Measurements from ENCODE around the gene SYS1. TPM values are rescaled to one million over a fixed set of nuclear protein-coding genes. Genes with fewer than 3 reads are reported as not detected.

Gene SYS1
- polyA plus RNA-seq, 3 donors from 2014 or later, result 32.6 to 52.4 (median 47.1) TPM

DNA sequence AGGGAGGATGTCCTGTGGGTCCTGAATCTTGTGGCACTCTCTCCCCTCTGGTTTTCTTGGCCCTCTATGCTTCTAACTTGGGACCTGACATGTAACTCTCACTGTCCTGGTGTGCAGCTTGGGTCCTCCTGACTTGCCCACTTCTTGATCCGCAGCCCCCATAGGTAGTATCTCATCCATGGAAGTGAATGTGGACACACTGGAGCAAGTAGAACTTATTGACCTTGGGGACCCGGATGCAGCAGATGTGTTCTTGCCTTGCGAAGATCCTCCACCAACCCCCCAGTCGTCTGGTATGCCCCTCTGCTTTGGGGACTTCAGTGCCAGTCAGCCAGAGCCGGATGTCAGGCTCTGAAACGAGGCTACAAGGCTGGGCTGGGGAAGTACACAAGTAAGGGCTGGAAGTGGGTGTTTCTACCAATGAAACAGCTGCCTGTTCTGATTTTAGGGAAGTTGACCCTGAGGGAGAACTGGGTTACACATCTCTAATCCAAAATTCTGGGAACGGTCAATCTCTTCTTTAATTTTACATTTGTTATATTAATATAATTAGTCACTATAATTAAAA, 45.8 kb downstream of the SYS1 start:
- Mint-ChIP-seq H3K9me3 (no peaks in the 10 kb centered on the region), H3K4me3 (peak overlapping the region in 1 of 5 donors; percentile 54), H3K27me3 (ENCODE audit: low read depth in 3 of 3) (peaks cover 2 to 10% (median 4%) of the 10 kb centered on the region in 3 donors), H3K27ac (peak overlapping the region in 4 of 6 donors; percentile 53 to 76 (median 72)), H3K36me3 (peaks cover 4 to 14% (median 5%) of the 10 kb centered on the region in 3 donors), H3K4me1 (peaks cover 12 to 14% of the 10 kb centered on the region in 2 donors)
- no peak for DNase-seq

DNA sequence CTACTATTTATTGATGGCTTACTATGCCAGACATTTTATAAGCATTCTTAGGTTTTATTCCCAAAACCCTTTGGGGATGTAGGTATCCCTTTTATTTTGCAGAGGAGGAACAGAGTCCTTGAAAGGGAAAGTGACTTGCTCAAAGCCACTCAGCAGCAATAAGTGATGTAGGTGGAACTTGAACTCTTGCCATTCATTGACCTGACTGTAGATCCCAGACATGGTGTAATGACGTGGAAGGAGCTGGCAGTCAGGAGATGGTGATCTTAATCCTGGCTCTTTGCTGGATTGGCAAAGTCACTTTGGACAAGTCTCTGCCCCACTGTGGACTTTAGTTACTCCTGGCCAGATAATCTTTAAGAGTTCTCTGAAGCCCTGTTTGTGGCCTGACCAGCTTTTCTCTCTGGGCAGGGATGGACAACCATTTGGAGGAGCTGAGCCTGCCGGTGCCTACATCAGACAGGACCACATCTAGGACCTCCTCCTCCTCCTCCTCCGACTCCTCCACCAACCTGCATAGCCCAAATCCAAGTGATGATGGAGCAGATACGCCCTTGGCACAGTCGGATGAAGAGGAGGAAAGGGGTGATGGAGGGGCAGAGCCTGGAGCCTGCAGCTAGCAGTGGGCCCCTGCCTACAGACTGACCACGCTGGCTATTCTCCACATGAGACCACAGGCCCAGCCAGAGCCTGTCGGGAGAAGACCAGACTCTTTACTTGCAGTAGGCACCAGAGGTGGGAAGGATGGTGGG, 46.7 kb downstream of the SYS1 start:
- no peak for DNase-seq
- Mint-ChIP-seq H3K27me3 (ENCODE audit: low read depth in 3 of 3) (peaks cover 2 to 10% (median 4%) of the 10 kb centered on the region in 3 donors), H3K27ac (peak overlapping the region in 1 of 6 donors; percentile 39), H3K36me3 (peaks cover 4 to 14% (median 5%) of the 10 kb centered on the region in 3 donors), H3K4me3 (no peak overlapping the region), H3K4me1 (peaks cover 12 to 16% of the 10 kb centered on the region in 2 donors), H3K9me3 (no peaks in the 10 kb centered on the region)

DNA sequence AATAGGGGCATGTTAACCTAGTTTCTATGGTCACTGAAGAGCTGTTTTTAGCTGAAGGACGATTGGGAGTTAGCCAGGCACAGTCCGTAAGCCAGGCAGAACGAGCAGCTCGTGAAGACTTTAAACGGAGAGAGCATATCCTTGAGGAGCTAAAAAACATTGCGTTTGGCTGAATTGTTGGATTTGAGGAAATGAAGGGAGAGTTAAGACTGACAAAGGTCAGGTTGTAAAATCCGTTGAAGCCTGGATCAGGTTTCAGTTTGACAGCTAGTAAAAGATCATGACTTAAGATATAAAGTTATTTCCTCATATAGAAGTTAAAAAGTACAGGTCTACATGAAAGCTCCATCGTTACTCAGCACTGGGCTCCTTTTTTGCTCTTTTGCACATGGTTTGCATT, 47.9 kb downstream of the SYS1 start:
- H3K4me3 Mint-ChIP-seq, result no peak overlapping the region
- peaks cover 4 to 14% (median 5%) of the 10 kb centered on the region in 3 donors for H3K36me3 Mint-ChIP-seq
- peaks cover 2 to 12% (median 6%) of the 10 kb centered on the region in 3 donors for H3K27me3 Mint-ChIP-seq (ENCODE audit: low read depth in 3 of 3)
- no peak overlapping the region for H3K27ac Mint-ChIP-seq
- H3K4me1 Mint-ChIP-seq, result peaks cover 16 to 18% of the 10 kb centered on the region in 2 donors
- no peak for DNase-seq
- no peaks in the 10 kb centered on the region for H3K9me3 Mint-ChIP-seq

DNA sequence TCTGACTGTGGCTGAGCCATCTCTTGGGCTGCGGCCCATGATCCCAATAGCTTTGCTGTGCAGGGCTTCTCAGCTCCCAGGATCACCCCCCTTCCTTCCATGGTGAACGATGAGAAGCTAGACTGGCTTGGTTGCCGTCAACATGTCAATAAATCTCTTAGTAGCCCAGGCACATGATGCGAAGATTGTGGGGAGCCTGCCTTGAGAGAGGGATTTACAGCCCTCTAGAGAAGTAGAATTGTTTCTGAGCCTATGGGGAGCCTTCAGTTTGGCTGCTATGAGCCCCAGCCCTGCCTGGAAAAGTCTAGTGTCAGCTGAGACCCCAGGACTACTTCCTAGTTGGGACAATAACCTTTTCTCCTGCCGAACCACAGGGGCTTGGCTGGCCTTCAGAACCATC, 49.7 kb downstream of the SYS1 start:
- peak overlapping the region in 2 of 6 donors; percentile 60 to 81 for H3K27ac Mint-ChIP-seq
- peaks cover 26 to 36% of the 10 kb centered on the region in 2 donors for H3K4me1 Mint-ChIP-seq
- peaks cover 0 to 12% (median 7%) of the 10 kb centered on the region in 3 donors for H3K27me3 Mint-ChIP-seq (ENCODE audit: low read depth in 3 of 3)
- H3K4me3 Mint-ChIP-seq, result no peak overlapping the region
- H3K36me3 Mint-ChIP-seq, result peaks cover 4 to 14% (median 5%) of the 10 kb centered on the region in 3 donors
- DNase-seq, result no peak
- H3K9me3 Mint-ChIP-seq, result no peaks in the 10 kb centered on the region

DNA sequence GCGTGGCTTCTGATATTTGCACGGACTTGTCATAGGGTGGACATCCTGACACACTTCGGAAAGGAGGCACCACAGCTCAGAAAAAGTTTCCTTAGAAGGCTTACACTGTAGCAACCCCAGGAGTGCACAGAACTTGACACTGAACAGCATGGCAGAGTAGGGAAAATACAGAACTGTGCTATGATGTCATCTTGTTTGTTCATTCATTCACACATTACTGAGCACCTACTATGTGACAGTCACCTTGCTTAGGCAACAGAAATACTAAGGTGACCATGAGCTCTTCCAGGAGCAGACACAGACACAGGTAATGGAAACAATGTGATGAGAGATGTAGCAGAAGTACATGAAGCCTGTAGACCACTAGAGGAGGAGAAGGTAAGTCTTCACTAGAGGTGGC, 50.5 kb downstream of the SYS1 start:
- Mint-ChIP-seq H3K27ac (peak overlapping the region in 5 of 6 donors; percentile 1 to 89 (median 15)), H3K9me3 (no peaks in the 10 kb centered on the region), H3K4me1 (peaks cover 33 to 44% of the 10 kb centered on the region in 2 donors), H3K4me3 (peak overlapping the region in 1 of 5 donors; percentile 7), H3K27me3 (ENCODE audit: low read depth in 3 of 3) (peaks cover 0 to 12% (median 7%) of the 10 kb centered on the region in 3 donors), H3K36me3 (peaks cover 4 to 20% (median 9%) of the 10 kb centered on the region in 3 donors)
- DNase-seq, result no peak

DNA sequence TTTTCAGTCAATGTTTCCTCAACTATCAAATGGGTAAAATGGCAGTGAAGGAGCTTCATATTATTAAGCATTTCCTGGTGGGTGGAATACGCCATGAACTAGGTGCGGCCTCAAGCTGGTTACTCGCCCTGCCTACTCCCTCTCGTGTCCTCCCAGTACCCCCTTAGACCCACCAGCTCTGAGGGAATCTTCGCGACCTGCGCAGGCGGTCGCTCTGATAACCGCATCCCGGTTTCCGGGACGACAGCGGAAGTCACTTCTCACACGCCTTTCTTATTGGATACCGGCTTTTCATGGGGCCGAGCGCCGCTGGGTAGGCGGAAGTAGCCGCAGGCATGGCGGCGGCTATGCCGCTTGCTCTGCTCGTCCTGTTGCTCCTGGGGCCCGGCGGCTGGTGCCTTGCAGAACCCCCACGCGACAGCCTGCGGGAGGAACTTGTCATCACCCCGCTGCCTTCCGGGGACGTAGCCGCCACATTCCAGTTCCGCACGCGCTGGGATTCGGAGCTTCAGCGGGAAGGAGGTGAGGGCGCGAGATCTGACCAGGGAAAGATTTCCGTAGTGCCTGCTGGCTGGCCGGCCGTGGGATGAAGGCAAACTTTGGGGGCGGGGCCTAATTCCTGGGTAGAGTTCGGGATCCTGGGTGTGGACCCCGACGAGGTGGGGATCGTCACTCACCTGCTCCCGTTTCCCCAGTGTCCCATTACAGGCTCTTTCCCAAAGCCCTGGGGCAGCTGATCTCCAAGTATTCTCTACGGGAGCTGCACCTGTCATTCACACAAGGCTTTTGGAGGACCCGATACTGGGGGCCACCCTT, 53.1 kb downstream of the SYS1 start, which contains the start of gene PIGT:
Gene PIGT (plus strand): TSS at position 320 of the 816 bp plus-strand sequence. CDS start 16 bp downstream, at position 336.
- H3K4me3 Mint-ChIP-seq, result peak within 1 kb of the TSS; percentile 96 to 98 (median 96)
- H3K36me3 Mint-ChIP-seq, result peaks cover 4 to 24% (median 22%) of the 10 kb centered on the region in 3 donors
- H3K4me1 Mint-ChIP-seq, result peaks cover 33 to 55% of the 10 kb centered on the region in 2 donors
- peak within 1 kb of the TSS; percentile 92 to 98 (median 97) for H3K27ac Mint-ChIP-seq
- H3K9me3 Mint-ChIP-seq, result no peaks in the 10 kb centered on the region
- DNase-seq, result peak; percentile 94 to 95 (median 95)
- peaks cover 3 to 9% (median 7%) of the 10 kb centered on the region in 3 donors for H3K27me3 Mint-ChIP-seq (ENCODE audit: low read depth in 3 of 3)

DNA sequence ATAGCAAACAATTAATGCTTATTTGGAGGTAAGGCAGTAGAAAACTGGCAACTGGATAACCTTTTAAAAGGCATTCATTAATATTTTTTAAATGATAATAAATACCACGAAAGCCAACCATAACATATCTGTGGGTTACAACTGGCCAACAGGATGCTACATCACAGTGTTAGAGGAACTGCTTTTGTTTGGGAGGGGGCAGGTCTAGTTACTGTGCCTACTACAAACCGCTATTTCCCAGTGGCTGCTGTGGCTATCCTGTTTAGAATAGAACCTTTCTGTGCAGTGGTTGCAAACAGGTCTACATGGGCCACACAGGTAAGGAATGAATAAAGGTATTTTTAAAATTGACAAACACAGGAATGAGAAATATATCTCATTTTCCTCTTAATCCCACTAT, 54.0 kb downstream of the SYS1 start:
- Mint-ChIP-seq H3K4me3 (peak overlapping the region; percentile 96 to 98 (median 96)), H3K27ac (peak overlapping the region; percentile 92 to 98 (median 97)), H3K36me3 (peaks cover 4 to 26% (median 23%) of the 10 kb centered on the region in 3 donors), H3K4me1 (peaks cover 33 to 55% of the 10 kb centered on the region in 2 donors), H3K9me3 (no peaks in the 10 kb centered on the region), H3K27me3 (ENCODE audit: low read depth in 3 of 3) (peaks cover 3 to 9% (median 7%) of the 10 kb centered on the region in 3 donors)
- DNase-seq, result peak in 2 of 3 donors; percentile 26 to 37

Other genes with a start within 250 kb of the SYS1 start
- not detected for gene WFDC5, start 248.0 kb upstream of the SYS1 start, polyA plus RNA-seq
- gene WFDC12, start 238.7 kb upstream of the SYS1 start, polyA plus RNA-seq, result not detected
- gene PI3, start 188.3 kb upstream of the SYS1 start, polyA plus RNA-seq, result not detected
- gene SEMG1, start 156.1 kb upstream of the SYS1 start, polyA plus RNA-seq, result not detected
- gene SEMG2, start 141.8 kb upstream of the SYS1 start, polyA plus RNA-seq, result not detected
- gene SLPI, start 108.6 kb upstream of the SYS1 start, polyA plus RNA-seq, result not detected
- not detected for gene RBPJL, start 56.3 kb upstream of the SYS1 start, polyA plus RNA-seq
- not detected for gene MATN4, start 54.9 kb upstream of the SYS1 start, polyA plus RNA-seq
- gene SDC4, start 14.7 kb upstream of the SYS1 start, polyA plus RNA-seq, result under 1 TPM in 2 of 3 donors, not detected in 1; 0.56 to 0.69 TPM
- gene TP53TG5, start 15.2 kb downstream of the SYS1 start, polyA plus RNA-seq, result under 1 TPM in 2 of 3 donors, not detected in 1; 0.09 to 0.22 TPM
- gene DBNDD2, start 45.1 kb downstream of the SYS1 start, polyA plus RNA-seq, result 10 to 100 TPM; 11.0 to 24.5 (median 18.0) TPM
- 100 to 1,000 TPM; 105 to 190 (median 164) TPM for gene PIGT, start 53.0 kb downstream of the SYS1 start, polyA plus RNA-seq
- not detected for gene WFDC2, start 106.6 kb downstream of the SYS1 start, polyA plus RNA-seq
- not detected for gene SPINT3, start 152.5 kb downstream of the SYS1 start, polyA plus RNA-seq
- gene WFDC6, start 176.3 kb downstream of the SYS1 start, polyA plus RNA-seq, result not detected
- not detected for gene EPPIN, start 184.2 kb downstream of the SYS1 start, polyA plus RNA-seq
- gene WFDC8, start 216.1 kb downstream of the SYS1 start, polyA plus RNA-seq, result not detected

Measured in immature natural killer cell (primary cell).